HCT116 (cell line): Measurements from ENCODE around the gene ZCCHC9. TPM values are rescaled to one million over a fixed set of nuclear protein-coding genes. Genes with fewer than 3 reads are reported as not detected.

Source experiments
- ATAC-seq: fragments of 200-7000 bp; cut with Tn5 transposase; 2 replicates; pipeline ENCODE4 v1.9.1; 2020; ENCODE audit warnings: mild to moderate bottlenecking, moderate library complexity
- BruUV-seq: library from RNA; stranded (reverse); fragments of 400-500 nt; replicated peaks from 2 replicates; lab custom pipeline; 2021; lab: Mats Ljungman, UMichigan
- CTCF ChIA-PET: fragments of 300-600 bp; sonication (Branson Sonifier 250); formaldehyde crosslinking; loops from one replicate; lab custom pipeline; 2021; ENCODE audit warnings: antibody characterized with exemption; lab: Charles Lee
- POLR2A ChIA-PET: fragments of 300-600, 350-600 bp; sonication (Branson Sonifier 250); formaldehyde crosslinking; loops from one replicate; lab custom pipeline; 2021; ENCODE audit warnings: antibody characterized with exemption; lab: Charles Lee
- RAD21 ChIA-PET, 2 experiments: fragments of 300-600 bp; sonication (Branson Sonifier 250); formaldehyde crosslinking; loops; one replicate each; lab custom pipeline; 2023; ENCODE audit warnings: low total read pairs in 2 of 2; ENCODE audit not compliant: uncharacterized antibody in 2 of 2, unreplicated experiment in 2 of 2, low non-redundant PET in 1 of 2; lab: Charles Lee
- DNase-seq: peaks from one replicate; pipeline ENCODE4 v3.0.0-alpha.2; 2010; ENCODE audit warnings: low read depth, low spot score
- H2AFZ ChIP-seq: fragments of 200-600 bp; shearing (Covaris generic), sonication (generic); 2 replicates; pipeline ENCODE4 v1.6.1; 2017; ENCODE audit warnings: low read depth, mixed run types, mixed read lengths, antibody characterized with exemption, low read length; ENCODE audit not compliant: poor library complexity, severe bottlenecking
- H3K27ac ChIP-seq: 2 replicates; pipeline ENCODE4 v1.5.1; 2012; ENCODE audit warnings: low read depth, low read length
- H3K27me3 ChIP-seq: fragments of 200-600 bp; sonication (generic); 2 replicates; pipeline ENCODE4 v1.6.1; 2016; ENCODE audit warnings: mixed run types, low read length, mixed read lengths; ENCODE audit not compliant: insufficient read depth
- H3K36me3 ChIP-seq, 2 experiments: fragments of 200-500 bp in 1 of 2; fragments of 200-600 bp in 1 of 2; sonication (Bioruptor generic) in 1 of 2; sonication (generic) in 1 of 2; 2 replicates each; pipeline versions ENCODE4 v1.5.1 to v1.6.1; 2014 to 2016; ENCODE audit warnings: low read length in 2 of 2, inconsistent platforms in 1 of 2, mixed read lengths in 1 of 2, mixed run types in 1 of 2; ENCODE audit not compliant: insufficient read depth in 2 of 2, control insufficient read depth in 1 of 2
- H3K4me1 ChIP-seq, 2 experiments: fragments of 200-600 bp in 1 of 2; sonication (generic) in 1 of 2; 2 replicates each; pipeline versions ENCODE4 v1.5.1 to v1.6.1; 2012 to 2017; ENCODE audit warnings: low read length in 2 of 2, inconsistent platforms in 1 of 2, mild to moderate bottlenecking in 1 of 2, mixed read lengths in 1 of 2, mixed run types in 1 of 2, moderate library complexity in 1 of 2; ENCODE audit not compliant: insufficient read depth in 2 of 2, control insufficient read depth in 1 of 2
- H3K4me2 ChIP-seq: fragments of 200-600 bp; sonication (generic); 2 replicates; pipeline ENCODE4 v1.6.1; 2017; ENCODE audit warnings: mixed run types, low read length, mixed read lengths
- H3K4me3 ChIP-seq, 2 experiments: fragments of 200-600 bp in 1 of 2; sonication (generic) in 1 of 2; replicated peaks in 1 of 2; 2 replicates each; pipeline ENCODE4 v1.5.1; 2011 to 2016; ENCODE audit warnings: low read length in 2 of 2, control low read depth in 1 of 2, low read depth in 1 of 2, mild to moderate bottlenecking in 1 of 2, mixed read lengths in 1 of 2, mixed run types in 1 of 2
- H3K79me2 ChIP-seq: fragments of 200-600 bp; sonication (generic); 2 replicates; pipeline ENCODE4 v1.6.1; 2017; ENCODE audit warnings: mild to moderate bottlenecking, mixed run types, low read length, moderate library complexity, mixed read lengths; ENCODE audit not compliant: insufficient read depth
- H3K9ac ChIP-seq: fragments of 200-600 bp; sonication (generic); 2 replicates; pipeline ENCODE4 v1.6.1; 2016; ENCODE audit warnings: low read length, mixed read lengths
- H3K9me2 ChIP-seq: fragments of 200-600 bp; sonication (generic), shearing (Covaris generic); 2 replicates; pipeline ENCODE4 v1.6.1; 2017; ENCODE audit warnings: mixed run types, mild to moderate bottlenecking, moderate library complexity; ENCODE audit not compliant: insufficient read depth
- H3K9me3 ChIP-seq, 2 experiments: fragments of 200-500 bp in 1 of 2; fragments of 200-600 bp in 1 of 2; sonication (Bioruptor generic) in 1 of 2; sonication (generic) in 1 of 2; 2 replicates each; pipeline ENCODE4 v1.6.1; 2014 to 2017; ENCODE audit warnings: low read length in 2 of 2, mixed read lengths in 2 of 2, inconsistent platforms in 1 of 2, low read depth in 1 of 2, mild to moderate bottlenecking in 1 of 2, mixed run types in 1 of 2, moderate library complexity in 1 of 2; ENCODE audit not compliant: control insufficient read depth in 1 of 2, insufficient read depth in 1 of 2
- H4K20me1 ChIP-seq: fragments of 200-600 bp; sonication (generic), shearing (Covaris generic); 2 replicates; pipeline ENCODE4 v1.6.1; 2017; ENCODE audit warnings: mixed run types, mild to moderate bottlenecking, moderate library complexity; ENCODE audit not compliant: insufficient read depth
- ELF1 ChIP-seq: IDR thresholded peaks from 2 replicates; pipeline ENCODE4 v1.6.1; 2012; ENCODE audit warnings: low read depth, borderline replicate concordance
- EZH2 ChIP-seq: fragments of 200-600 bp; sonication (generic); IDR thresholded peaks from 2 replicates; pipeline ENCODE4 v1.6.1; 2017; ENCODE audit warnings: antibody characterized with exemption, mixed run types
- POLR2A ChIP-seq: IDR thresholded peaks from 2 replicates; pipeline ENCODE4 v1.7.0; 2011; ENCODE audit warnings: borderline replicate concordance; ENCODE audit not compliant: insufficient read depth, insufficient read length; ENCODE audit errors: extremely low read depth
- RAD21 ChIP-seq: IDR thresholded peaks from 2 replicates; pipeline ENCODE4 v1.6.1; 2012; ENCODE audit warnings: low read depth, mild to moderate bottlenecking
- SIN3A ChIP-seq: IDR thresholded peaks from 2 replicates; pipeline ENCODE4 v1.6.1; 2012; ENCODE audit warnings: low read depth
- SP1 ChIP-seq: IDR thresholded peaks from 2 replicates; pipeline ENCODE4 v1.6.1; 2012; ENCODE audit warnings: low read depth
- SRF ChIP-seq: IDR thresholded peaks from 2 replicates; pipeline ENCODE4 v1.6.1; 2012; ENCODE audit warnings: low read depth
- TCF7L2 ChIP-seq: IDR thresholded peaks from 2 replicates; pipeline ENCODE4 v1.7.0; 2011; ENCODE audit warnings: borderline replicate concordance, inconsistent platforms; ENCODE audit not compliant: insufficient read depth, insufficient read length; ENCODE audit errors: extremely low read depth
- YY1 ChIP-seq: IDR thresholded peaks from 2 replicates; pipeline ENCODE4 v1.6.1; 2011; ENCODE audit warnings: low read length, low read depth, moderate library complexity, mild to moderate bottlenecking; ENCODE audit not compliant: insufficient replicate concordance; ENCODE audit errors: extremely low read depth
- ZFX ChIP-seq: fragments of 450-650 bp; IDR thresholded peaks from 2 replicates; pipeline ENCODE4 v1.6.1; 2017
- ZNF274 ChIP-seq: fragments of 200-500 bp; sonication (Bioruptor generic); IDR thresholded peaks from 2 replicates; pipeline ENCODE4 v1.6.1; 2014; ENCODE audit warnings: mild to moderate bottlenecking, low read depth, low read length, inconsistent platforms
- intact Hi-C: fragments of 100-400 bp; cut with micrococcal nuclease; formaldehyde crosslinking; loops from 2 replicates; pipeline ENCODE4 v1.10.0; 2022
- total RNA-seq: library from RNA; stranded (reverse); gene quantifications from one replicate; pipeline ENCODE4 v1.2.1, GENCODE V29; 2021; ENCODE audit not compliant: unreplicated experiment
- TF ChIP-seq, protein P1 (sequence below): IDR thresholded peaks from 2 replicates; pipeline ENCODE4 v1.6.1; 2012
- TF ChIP-seq, protein P2 (sequence below): IDR thresholded peaks from 2 replicates; pipeline ENCODE4 v1.6.1; 2012
- TF ChIP-seq, protein P3 (sequence below): IDR thresholded peaks from 2 replicates; pipeline ENCODE4 v1.6.1; 2012; ENCODE audit warnings: low read depth
- TF ChIP-seq, protein P4 (sequence below), 3 experiments: fragments of 200-600 bp in 1 of 3; sonication (generic) in 1 of 3; IDR thresholded peaks in 2 of 3; conservative IDR thresholded peaks in 1 of 3; 2 replicates each; pipeline ENCODE4 v1.5.1; 2012 to 2017; ENCODE audit warnings: low read depth in 2 of 3, low read length in 2 of 3, antibody characterized with exemption in 1 of 3, borderline replicate concordance in 1 of 3, control low read depth in 1 of 3, mild to moderate bottlenecking in 1 of 3, mixed read lengths in 1 of 3, mixed run types in 1 of 3, moderate library complexity in 1 of 3; ENCODE audit not compliant: insufficient read depth in 1 of 3

Gene ZCCHC9
- total RNA-seq, 1 experiment from 2014 or later = 33.7 TPM

DNA sequence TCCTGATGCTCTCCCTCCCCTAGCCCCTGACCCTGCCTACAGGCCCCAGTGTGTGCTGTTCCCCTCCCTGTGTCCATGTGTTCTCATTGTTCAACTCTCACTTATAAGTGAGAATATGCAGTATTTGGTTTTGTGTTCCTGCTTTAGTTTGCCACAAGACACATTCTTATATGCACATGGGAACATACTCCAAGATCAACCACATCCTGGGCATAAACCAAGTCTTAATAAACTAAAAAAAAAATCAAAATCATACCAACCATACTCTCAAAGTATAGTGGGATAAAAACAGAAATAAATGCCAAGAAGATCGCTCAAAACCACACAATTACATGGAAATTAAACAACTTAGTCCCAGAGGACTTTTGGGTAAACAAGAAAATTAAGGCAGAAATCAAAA is 11.2 kb upstream of the ZCCHC9 start:
- peaks cover 0 to 11% of the 10 kb centered on the region in 2 experiments; a peak in 2 of 4 replicates for H3K9me3 ChIP-seq
- H3K36me3 ChIP-seq = no peaks in the 10 kb centered on the region
- RAD21 ChIA-PET = no interaction called here
- H2AFZ ChIP-seq = no peak overlapping the region
- no peak overlapping the region for H3K4me2 ChIP-seq
- POLR2A ChIA-PET = no interaction called here
- H3K9ac ChIP-seq = no peak overlapping the region
- H3K4me1 ChIP-seq = no peaks in the 10 kb centered on the region
- DNase-seq (no peak), ATAC-seq (no peak)
- H3K4me3 ChIP-seq = no peak overlapping the region
- no peaks in the 10 kb centered on the region for H3K9me2 ChIP-seq
- intact Hi-C loops = no loop called here
- no TSS peak for BruUV-seq
- H3K27me3 ChIP-seq = no peaks in the 10 kb centered on the region
- H3K79me2 ChIP-seq = peaks cover 66% of the 10 kb centered on the region
- H3K27ac ChIP-seq = no peak overlapping the region
- H4K20me1 ChIP-seq = no peaks in the 10 kb centered on the region
- CTCF ChIA-PET = no interaction called here
- TF ChIP-seq RAD21 = no peak
- TF ChIP-seq, protein P1, sequence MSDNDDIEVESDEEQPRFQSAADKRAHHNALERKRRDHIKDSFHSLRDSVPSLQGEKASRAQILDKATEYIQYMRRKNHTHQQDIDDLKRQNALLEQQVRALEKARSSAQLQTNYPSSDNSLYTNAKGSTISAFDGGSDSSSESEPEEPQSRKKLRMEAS = no peak
- TF ChIP-seq, all 23 proteins: peak for 0

DNA sequence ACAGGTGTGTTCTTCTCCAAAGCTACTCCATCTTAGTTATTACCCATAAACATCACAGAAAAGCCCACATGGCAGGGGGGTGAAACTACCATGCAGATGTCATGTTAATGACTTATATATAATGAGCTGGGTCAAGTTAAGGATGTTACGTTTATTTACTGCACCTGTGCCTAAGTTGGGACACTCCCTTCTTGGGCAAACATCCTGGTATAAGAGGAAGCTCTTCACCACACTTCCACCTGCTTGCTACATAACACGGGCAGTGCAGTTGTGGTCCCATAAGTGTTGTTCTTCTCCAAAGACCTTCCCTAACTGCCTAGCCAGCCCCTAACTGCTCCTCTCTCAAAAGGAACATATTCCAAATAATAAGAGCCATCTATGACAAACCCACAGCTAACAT is 9.3 kb upstream of the ZCCHC9 start:
- ChIA-PET CTCF (no interaction called here), RAD21 (no interaction called here), POLR2A (no interaction called here)
- no TSS peak for BruUV-seq
- H3K9ac ChIP-seq = no peak overlapping the region
- no peaks in the 10 kb centered on the region for H3K4me1 ChIP-seq
- H3K9me3 ChIP-seq = peaks cover 0 to 11% of the 10 kb centered on the region in 2 experiments; a peak in 2 of 4 replicates
- no peak overlapping the region for H3K27ac ChIP-seq
- DNase-seq = no peak
- H2AFZ ChIP-seq = no peak overlapping the region
- no peak overlapping the region for H3K4me3 ChIP-seq
- H3K4me2 ChIP-seq = no peak overlapping the region
- H4K20me1 ChIP-seq = no peaks in the 10 kb centered on the region
- H3K27me3 ChIP-seq = no peaks in the 10 kb centered on the region
- intact Hi-C loops = no loop called here
- peaks cover 63% of the 10 kb centered on the region for H3K79me2 ChIP-seq
- no peaks in the 10 kb centered on the region for H3K9me2 ChIP-seq
- no peaks in the 10 kb centered on the region for H3K36me3 ChIP-seq
- no peak for ATAC-seq
- TF ChIP-seq RAD21 (no peak), ELF1 (no peak), ZFX (no peak), SP1 (no peak), EZH2 (no peak), POLR2A (no peak), ZNF274 (no peak), YY1 (no peak), TCF7L2 (no peak), SIN3A (no peak), SRF (no peak)
- TF ChIP-seq, protein P2, sequence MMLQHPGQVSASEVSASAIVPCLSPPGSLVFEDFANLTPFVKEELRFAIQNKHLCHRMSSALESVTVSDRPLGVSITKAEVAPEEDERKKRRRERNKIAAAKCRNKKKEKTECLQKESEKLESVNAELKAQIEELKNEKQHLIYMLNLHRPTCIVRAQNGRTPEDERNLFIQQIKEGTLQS = no peak
- TF ChIP-seq, protein P3, sequence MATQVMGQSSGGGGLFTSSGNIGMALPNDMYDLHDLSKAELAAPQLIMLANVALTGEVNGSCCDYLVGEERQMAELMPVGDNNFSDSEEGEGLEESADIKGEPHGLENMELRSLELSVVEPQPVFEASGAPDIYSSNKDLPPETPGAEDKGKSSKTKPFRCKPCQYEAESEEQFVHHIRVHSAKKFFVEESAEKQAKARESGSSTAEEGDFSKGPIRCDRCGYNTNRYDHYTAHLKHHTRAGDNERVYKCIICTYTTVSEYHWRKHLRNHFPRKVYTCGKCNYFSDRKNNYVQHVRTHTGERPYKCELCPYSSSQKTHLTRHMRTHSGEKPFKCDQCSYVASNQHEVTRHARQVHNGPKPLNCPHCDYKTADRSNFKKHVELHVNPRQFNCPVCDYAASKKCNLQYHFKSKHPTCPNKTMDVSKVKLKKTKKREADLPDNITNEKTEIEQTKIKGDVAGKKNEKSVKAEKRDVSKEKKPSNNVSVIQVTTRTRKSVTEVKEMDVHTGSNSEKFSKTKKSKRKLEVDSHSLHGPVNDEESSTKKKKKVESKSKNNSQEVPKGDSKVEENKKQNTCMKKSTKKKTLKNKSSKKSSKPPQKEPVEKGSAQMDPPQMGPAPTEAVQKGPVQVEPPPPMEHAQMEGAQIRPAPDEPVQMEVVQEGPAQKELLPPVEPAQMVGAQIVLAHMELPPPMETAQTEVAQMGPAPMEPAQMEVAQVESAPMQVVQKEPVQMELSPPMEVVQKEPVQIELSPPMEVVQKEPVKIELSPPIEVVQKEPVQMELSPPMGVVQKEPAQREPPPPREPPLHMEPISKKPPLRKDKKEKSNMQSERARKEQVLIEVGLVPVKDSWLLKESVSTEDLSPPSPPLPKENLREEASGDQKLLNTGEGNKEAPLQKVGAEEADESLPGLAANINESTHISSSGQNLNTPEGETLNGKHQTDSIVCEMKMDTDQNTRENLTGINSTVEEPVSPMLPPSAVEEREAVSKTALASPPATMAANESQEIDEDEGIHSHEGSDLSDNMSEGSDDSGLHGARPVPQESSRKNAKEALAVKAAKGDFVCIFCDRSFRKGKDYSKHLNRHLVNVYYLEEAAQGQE = no peak
- TF ChIP-seq, protein P4, sequence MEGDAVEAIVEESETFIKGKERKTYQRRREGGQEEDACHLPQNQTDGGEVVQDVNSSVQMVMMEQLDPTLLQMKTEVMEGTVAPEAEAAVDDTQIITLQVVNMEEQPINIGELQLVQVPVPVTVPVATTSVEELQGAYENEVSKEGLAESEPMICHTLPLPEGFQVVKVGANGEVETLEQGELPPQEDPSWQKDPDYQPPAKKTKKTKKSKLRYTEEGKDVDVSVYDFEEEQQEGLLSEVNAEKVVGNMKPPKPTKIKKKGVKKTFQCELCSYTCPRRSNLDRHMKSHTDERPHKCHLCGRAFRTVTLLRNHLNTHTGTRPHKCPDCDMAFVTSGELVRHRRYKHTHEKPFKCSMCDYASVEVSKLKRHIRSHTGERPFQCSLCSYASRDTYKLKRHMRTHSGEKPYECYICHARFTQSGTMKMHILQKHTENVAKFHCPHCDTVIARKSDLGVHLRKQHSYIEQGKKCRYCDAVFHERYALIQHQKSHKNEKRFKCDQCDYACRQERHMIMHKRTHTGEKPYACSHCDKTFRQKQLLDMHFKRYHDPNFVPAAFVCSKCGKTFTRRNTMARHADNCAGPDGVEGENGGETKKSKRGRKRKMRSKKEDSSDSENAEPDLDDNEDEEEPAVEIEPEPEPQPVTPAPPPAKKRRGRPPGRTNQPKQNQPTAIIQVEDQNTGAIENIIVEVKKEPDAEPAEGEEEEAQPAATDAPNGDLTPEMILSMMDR (IDR thresholded peaks at IDR 0.05 in 2 of 3, conservative IDR thresholded peaks at IDR 0.05 in 1 of 3; ENCODE audit: borderline replicate concordance in 1 of 3, insufficient read depth in 1 of 3, low read depth in 2 of 3, low read length in 2 of 3) = no peak
- TF ChIP-seq, protein P1 = no peak
